Left kidney (tissue), 8 donors: ENCODE results near the gene ELMOD3. TPM values are rescaled to one million over a fixed set of nuclear protein-coding genes. Genes with fewer than 3 reads are reported as not detected.
A peak's percentile ranks its signal among the peaks of the same experiment; 100 is the strongest.
"Not testable (repeated sequence)": the region's sequence is repeated elsewhere in the genome, so short reads cannot be mapped to it uniquely, and the experiment has no call there.

Source experiments
- DNase-seq: peaks from one replicate; pipeline ENCODE4 v3.0.0-alpha.2; 2013
- long read RNA-seq, 8 donors: transcript quantifications; one replicate each; lab custom pipeline, GENCODE V29; 2026
- polyA plus RNA-seq: library from polyadenylated mRNA; unstranded; fragments of 120-200 nt; gene quantifications from one replicate; pipeline ENCODE4 v1.2.1, GENCODE V29; 2013; ENCODE audit not compliant: insufficient read length

Gene ELMOD3
- 37.2 TPM for polyA plus RNA-seq
- long read RNA-seq, donor 1, partial matches to known transcripts: 109 of 151 reads
- long read RNA-seq, donor 1, other reads (novel, unspliced or antisense): 39 of 151 reads
- long read RNA-seq, donor 2, partial matches to known transcripts: 12 of 14 reads
- long read RNA-seq, donor 2, other reads (novel, unspliced or antisense): 0 of 14 reads
- long read RNA-seq, donor 3, partial matches to known transcripts: 0 of 1 reads
- long read RNA-seq, donor 3, other reads (novel, unspliced or antisense): 0 of 1 reads
- long read RNA-seq, donor 4: 0 reads
- long read RNA-seq, donor 5: 0 reads
- long read RNA-seq, donor 6: 0 reads
- long read RNA-seq, donor 7, partial matches to known transcripts: 225 of 225 reads
- long read RNA-seq, donor 7, other reads (novel, unspliced or antisense): 0 of 225 reads
- long read RNA-seq, donor 8, partial matches to known transcripts: 0 of 1 reads
- long read RNA-seq, donor 8, other reads (novel, unspliced or antisense): 0 of 1 reads

DNA sequence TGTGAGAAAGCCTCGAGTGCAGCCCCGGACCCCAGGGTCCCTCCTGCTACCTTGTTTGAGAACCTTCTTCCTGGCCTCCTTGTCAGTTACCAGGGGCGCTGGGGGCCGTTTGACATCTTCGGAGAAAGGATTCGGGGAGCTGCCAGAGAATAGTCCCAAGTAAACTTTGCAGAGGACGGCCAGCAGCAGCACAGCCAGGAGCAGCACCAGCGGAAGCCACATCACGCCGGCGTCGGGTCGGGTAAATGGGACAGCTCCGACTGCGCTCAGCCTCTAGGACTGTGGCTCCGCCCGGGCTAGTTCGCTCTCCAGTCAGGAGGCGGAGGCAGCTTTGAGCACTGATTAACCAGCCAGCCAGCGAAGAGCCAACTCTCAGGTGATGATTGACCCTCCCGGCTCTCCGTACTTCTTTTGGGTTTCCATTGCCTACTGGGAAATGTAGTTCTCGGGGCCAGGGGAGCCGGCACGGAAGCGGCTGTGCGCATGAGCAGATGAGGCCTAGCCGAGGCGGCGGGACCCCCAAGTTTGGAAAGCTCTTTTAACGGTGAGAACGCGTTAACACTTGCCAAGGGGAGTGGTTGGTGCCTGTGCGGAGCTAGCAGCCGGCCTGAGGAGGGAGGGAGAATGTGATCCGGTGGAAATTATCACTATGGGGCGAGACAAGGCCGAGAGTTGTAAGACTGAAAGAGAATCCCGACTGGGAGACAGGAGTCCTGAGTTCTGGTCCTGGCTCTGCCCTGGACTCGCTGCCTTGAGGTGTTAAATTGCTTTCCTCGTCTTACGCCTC, at the start of gene ELMOD3, which contains the start of gene RETSAT:
Gene ELMOD3, plus strand, starts transcription at position 484 of the 787 bp plus-strand sequence. CDS start 2,430 bp downstream, outside the sequence.
Gene RETSAT, minus strand, starts transcription at position 243 of the 787 bp plus-strand sequence. Its CDS starts 21 bp downstream, at position 222.
- DNase-seq: peak; percentile 100

DNA sequence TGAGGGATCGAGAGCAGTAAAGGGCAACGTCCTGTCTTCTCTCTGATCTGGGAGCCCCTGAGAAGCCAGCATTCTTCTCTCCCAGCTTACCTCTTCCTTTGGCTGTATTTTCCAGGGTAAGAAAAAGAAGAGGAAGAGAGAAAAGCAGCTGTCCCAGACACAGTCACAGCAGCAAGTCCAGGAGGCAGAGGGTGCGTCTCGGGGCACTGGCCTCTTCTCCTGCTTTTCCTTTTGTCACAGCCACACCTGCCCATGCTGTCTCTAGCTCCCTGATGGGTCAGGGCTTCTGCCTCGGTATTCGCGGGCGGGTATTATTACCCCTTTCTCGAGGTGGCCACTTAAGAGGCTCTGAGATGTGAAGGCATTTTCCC, 47.1 kb upstream of the ELMOD3 start:
- no peak for DNase-seq

DNA sequence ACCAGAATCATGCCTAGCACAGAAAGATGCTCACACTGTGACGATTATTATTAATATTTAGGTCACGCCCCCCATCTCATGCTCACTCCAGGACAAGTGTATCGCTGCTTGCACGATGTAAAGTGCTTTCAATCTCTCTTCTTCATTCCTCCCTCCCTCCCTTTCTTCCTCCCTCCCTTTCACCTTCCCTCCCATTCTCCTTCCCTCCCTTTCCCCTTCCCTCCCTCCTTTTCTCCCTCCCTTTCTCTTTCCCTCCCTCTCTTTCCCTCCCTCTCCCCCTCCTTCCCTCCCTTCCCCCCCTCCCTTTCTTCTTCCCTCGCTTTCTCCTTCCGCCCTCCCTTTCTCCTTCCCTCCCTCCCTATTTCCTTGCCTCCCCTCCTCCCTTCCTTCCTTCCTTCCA, 46.4 kb upstream of the ELMOD3 start:
- no peak for DNase-seq

DNA sequence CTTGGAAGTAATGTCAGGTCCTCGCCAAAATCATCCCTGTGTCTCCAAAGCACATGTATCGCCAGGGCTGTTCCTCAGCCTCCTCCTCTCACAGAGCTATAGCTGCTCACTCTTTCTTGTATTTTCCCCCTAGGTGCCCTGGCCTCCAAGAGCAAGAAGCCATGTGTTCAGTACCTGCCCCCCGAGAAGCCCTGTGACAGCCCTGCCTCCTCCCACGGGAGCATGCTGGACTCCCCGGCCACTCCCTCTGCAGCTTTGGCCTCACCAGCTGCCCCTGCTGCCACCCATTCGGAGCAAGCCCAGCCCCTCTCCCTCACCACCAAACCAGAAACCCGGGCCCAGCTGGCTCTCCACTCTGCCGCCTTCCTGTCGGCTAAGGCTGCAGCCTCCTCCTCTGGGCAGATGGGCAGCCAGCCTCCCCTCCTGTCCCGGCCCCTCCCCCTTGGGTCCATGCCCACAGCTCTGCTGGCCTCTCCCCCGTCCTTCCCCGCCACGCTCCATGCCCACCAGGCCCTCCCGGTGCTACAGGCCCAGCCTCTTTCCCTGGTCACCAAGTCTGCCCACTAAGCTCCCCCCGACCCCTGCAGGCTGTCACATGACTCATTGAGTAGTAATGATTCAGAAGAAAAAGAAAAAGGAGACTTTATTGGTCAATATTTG, 45.5 kb upstream of the ELMOD3 start:
- peak; percentile 88 for DNase-seq

DNA sequence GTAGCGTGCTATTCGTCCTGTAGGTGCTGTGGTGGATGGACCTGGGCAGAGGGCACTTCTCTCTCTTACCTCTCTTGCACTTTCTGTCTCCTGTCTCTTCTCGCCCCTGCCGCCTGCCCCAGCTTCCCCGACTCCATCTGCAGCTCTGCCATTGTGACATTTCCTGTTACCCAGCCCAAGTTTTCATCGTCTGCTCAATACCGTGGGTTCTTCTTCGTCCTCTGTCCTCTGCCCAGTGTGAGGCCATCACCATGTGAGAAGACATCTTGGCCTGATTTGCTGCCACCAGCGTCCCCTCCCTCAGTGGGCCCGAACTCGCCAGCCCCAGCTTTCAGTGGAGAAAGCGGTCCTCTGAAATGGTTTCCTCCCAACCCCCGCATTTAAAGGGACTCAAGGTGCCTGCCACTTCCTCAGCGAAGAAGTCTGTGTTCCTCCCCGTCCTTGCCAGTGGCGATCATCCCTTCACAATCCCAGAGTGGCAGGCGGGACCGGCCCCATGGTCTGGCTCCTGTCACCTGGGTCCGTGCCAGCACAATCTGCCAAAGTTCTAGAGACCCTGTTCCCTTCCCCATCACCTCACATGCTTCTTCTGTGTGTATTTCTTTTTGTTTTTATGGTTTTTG, 44.8 kb upstream of the ELMOD3 start:
- DNase-seq: no peak

DNA sequence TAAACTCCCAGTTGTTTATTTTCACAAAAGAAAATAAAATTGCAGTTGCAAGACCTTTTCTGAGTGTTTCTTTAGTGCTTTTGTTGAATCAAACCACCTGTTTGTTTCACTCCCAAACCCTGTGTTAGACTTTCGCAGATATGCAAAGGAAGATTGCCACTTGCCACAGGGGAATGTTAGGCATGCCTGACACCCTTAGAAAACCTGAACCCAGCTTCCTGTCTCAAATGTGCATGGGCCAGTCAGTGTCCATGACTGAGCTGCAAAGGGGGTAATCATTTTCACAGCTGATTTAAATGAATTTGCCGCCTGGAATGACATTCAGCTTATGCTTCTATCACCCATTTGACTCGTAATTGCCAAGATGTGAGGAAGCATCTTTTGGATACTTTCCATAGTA, 44.2 kb upstream of the ELMOD3 start:
- DNase-seq: no peak

DNA sequence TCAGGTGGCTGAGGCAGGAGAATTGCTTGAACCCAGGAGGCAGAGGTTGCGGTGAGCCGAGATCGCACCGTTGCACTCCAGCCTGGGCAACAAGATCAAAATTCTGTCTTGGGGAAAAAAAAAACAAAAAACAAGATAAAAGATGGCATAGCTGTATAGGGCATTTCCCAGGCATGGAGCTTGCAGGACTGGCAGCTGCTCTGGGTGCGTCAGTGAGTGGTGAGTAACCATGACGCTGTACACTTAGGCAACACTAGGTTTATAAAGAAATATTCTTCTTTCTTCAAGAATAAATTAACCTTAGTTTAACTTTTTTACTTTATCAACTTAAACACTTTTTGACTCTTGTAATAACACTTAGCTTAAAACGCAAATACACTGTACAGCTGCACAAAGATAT, 42.2 kb upstream of the ELMOD3 start:
- no peak for DNase-seq

DNA sequence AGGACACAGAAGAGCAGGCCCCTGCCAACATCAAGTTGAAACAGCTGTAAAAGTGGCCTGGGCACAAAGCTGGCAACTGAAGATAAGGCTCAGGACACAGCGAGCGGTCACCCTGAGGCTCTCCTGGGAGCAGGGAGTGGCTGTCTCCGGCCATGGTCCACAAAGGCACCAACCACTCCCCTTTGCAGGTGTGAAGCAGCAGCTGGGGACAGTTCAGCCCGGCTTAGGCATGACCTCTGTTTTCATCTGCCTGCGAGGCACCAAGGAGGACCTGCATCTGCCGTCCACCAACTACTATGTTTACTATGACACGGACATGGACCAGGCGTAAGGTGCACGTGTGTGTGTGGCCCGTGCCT, 39.7 kb upstream of the ELMOD3 start:
- DNase-seq: no peak

DNA sequence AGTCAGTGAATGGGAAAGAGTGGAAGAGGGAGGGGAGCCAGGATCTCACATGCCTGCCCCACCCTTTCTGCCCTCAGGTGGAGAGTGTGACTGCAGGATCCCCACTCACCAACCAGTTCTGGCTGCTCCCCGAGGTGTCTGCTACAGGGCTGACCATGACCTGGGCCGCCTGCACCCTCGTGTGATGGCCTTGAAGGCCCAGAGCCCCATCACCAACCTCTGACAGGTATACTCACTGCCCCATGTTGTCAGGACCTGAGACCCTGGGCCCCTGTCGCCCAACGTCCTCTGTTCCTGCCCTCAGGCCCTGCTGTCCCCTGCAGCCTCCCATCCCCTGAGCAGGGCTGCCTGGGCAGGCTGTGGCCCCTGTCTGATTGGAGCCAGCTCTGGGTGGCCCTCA, 38.6 kb upstream of the ELMOD3 start:
- not testable (repeated sequence) for DNase-seq

DNA sequence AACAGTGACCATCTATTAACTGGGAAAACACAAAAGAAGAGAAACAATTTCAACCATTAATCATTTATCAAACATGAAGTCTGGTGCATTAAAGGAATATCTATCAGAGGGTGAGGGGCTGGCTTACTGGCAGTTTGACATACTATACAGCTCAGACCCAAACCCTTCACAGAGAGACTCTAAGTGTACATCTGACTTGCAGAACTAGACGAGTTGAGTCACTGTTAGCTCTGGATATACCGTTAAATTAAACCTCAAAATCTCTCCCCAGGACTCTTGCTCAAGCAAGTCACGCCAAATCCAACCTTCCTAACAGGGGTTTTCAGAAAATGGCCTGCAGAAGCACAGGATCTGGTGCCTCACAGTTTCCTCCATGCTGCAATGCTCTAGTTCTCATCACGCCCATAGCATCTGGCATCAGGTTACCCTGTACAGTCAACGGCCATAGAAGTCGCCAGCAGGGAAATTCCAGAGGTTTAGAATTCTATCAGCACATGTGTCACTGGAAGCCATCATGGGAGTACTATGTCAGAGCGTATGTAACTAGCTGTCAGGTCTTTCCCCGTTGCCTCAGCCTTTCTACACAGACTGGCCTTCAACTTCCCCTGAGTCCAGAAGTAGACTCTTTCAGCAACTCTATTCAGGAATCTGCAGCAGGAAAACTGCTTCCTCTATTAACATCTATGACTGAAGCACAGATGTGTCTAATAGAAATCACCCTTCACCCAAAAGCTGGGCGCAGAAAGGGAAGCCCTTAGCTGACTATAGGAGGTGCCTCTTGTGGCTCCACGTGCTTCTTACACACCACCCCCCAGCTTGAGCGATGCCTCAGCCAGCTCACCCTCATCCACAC, 36.1 kb upstream of the ELMOD3 start:
- DNase-seq: no peak

DNA sequence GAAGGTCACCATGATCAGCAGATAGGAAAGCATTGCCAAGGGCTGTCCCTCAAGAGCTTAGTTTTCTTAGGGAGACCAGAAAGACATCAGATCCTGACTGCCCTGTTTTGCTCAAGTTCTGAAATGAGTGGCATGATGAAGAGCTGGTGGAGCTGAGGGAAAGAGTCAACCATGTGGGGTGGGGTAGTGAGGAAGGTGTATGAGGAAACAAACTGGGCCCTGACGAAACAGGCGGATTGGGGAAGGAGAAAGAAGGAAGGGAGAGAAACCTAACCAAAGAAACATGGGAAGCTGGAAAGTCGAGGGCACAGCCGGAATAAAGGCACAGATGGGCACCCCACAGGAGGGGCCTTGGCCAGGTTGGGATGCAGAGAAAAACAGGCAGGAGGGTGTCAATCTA, 34.8 kb upstream of the ELMOD3 start:
- no peak for DNase-seq

DNA sequence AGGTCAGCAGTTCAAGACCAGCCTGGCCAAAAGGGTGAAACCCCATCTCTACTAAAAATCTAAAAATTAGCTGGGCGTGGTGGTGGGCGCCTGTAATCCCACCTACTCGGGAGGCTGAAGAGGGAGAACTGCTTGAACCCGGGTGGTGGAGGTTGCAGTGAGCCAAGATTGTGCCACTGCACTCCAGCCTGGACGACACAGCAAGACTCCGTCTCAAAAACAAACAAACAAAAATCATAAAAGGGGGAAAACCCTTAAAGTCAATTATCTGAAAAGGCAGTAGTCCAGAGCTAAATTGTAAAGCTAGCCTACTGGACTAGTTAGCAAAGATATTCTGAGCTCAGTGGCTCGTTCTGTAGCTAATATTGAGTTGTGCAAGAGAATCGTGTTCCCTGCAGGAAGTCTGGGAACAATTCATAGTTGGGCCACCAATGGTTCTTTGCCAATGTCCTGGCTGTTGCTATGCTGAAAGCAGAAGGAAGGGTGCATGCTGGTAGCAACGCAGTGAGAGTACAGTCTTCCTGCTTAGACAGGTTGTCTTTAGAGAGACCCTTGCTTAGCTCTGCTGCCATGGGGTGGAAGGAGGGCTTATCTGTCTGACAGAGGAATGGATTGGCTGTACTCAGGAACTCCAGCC, 31.1 kb upstream of the ELMOD3 start:
- no peak for DNase-seq

DNA sequence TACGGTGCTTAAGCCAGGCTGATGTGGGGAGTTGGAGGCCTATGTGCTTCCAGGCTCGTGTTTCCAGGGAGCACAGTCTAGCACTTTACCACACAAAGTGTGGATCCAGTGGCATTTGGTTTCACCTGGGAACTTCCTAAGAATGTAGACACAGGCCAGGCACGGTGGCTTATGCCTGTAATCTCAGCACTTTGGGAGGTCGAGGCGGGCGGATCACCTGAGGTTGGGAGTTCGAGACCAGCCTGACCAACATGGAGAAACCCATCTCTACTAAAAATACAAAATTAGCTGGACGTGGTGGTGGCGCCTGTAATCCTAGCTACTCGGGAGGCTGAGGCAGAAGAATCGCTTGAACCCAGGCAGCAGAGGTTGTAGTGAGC, 30.6 kb upstream of the ELMOD3 start:
- not testable (repeated sequence) for DNase-seq

DNA sequence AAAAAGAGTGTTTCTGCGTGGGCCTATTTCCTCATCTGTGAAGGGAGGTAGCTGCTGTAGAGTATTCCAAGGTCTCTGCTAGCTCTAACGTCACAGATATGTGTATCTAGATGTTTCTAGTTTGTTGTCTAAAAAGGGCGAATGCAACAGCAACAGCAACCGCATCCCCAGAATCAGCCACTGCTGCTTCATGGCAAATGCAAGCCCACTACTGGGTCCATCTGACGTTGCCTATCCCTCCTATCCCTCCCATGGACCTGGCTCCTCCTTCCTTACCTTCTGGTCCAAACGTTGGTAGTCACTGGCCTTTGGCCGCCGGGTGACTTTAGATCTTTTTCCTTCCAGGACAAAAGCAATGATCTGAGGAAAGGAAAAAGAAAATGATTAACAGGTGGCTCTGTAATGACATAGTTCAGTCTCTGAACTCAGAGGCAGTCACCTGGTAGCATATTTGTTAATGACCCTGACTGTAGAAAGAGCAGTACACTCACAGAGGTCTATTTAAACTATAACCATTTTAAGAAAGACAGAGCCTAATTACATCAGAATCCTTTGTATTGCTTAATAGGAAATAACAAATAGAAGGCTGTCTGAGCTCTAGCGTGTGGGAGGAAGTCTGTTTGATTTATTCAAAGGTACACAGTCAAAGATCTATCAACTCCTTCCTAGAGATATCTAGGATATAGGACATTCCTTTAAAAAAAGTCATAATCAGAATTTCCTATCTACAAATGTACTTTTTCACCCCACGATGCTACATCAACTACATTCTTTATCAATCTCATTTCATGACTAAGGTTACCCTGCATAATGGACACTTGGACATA, 29.7 kb upstream of the ELMOD3 start:
- no peak for DNase-seq

DNA sequence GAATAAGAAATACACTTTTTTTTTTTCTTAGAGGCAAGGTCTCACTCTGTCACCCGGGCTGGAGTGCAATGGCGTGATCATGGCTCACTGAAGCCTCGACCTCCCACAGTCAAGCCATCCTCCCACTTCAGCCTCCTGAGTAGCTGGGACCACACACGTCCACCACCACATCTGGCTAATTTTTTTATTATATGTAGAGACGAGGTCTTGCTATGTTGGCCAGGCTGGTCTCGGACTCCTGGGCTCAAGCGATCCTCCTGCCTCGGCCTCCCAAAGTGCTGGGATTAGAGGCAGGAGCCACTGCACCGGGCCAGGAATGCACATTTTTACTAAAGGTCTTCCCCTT, 29.1 kb upstream of the ELMOD3 start:
- no peak for DNase-seq

DNA sequence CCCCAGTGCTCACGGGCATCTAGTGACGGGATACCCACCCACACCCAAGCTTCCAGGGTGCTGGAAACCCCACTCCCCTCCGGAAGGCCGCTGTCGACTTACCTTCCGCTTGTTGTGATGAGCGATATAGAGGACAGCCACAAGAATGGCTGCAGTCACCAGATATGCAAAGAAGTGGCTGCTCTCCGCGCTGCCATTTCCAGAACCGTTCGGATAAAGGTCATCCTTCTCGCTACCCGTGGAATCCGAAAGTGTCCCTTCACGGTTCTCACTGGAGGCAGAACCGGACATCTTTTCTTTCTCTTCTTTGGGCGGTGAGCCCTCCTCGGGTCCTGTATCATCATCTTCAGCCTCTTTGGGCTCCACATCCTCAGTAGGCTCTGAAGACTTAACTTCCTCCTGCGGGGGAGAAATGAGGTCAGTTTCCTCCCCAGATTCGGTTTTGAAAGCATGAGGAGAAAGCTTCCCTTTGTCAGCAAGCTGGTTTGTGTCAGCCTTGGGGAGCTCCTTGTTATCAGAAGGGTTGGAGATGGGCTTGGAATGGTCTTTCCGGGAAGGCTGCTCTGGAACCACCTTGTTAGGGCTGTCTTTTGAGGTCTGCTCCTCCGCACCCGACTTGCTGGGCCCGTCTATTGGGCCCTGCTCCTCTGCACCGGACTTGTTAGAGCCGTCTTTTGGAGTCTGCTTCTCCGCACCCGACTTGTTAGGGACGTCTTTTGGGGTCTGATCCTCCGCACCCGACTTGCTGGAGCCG, 28.0 kb upstream of the ELMOD3 start:
- no peak for DNase-seq

DNA sequence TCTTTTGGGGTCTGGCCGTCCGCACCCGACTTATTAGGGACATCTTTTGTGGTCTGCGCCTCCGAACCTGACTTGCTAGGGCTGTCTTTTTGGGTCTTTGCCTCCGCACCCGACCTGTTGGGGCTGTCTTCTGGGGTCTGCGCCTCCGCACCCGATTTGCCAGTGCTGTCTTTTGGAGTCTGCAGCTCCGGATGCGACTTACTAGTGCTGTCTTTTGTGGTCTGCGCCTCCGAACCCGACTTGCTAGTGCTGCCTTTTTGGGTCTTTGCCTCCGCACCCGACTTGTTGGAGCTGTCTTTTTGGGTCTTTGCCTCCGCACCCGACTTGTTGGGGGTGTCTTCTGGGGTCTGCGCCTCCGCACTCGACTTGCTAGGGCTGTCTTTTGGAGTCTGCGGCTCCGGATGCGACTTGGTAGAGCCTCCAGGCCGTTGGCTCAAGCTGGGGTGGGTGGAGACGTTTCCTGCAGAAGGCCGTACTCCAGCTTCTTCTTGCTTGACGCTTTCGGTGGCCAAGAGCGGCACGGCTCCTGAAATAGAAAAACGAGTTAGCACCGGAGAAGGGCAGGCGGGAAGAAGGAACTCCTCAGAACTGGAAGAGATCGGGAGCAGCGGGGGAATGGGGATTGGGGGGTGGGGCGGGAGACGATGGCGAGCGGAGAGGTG, 27.3 kb upstream of the ELMOD3 start:
- DNase-seq: no peak

DNA sequence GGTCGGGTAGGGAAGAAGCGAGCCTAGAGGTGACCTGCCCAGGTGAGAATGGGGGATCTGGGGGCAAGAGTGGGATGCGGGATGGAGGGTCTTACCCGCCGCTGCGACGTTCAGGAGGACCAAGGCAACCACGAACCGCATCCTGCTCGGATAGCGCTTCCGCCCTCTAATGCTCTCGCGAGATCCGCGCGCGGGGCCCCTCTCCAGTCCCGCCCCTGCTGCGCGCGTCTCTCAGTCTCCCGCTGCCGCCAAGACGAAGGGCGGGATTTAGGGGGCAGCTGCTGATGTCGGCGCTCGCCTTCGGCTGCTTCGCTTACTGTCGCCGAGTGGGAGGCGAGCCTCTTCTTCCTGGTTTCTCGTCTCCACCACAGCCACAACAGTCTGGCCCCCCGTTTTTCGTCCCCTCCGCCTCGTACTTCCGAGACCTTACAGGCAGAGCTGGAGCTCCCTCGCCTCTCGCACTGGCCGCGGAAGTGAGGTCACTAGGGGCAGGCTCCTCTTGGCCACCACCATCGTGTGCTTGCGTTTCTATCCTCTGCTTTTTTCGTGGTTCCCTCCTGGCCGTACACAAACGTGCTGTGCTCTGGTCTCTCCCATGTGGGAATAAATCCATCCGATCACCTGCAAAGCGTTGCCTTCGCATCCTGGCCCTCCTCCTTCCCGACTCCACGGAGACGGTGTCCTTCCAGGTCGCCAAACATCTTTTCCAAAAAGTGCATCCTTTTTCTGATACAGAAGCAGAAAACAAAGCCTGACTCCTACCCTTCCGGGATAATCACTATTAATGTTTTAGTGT, 26.5 kb upstream of the ELMOD3 start, which contains the start of gene TGOLN2:
Gene TGOLN2, minus strand, starts transcription at position 168 of the 796 bp plus-strand sequence. Its CDS starts 27 bp downstream, at position 141.
- DNase-seq: peak; percentile 93
